AG04450 (cell line): ENCODE results near the gene LEMD2. TPM values are rescaled to one million over a fixed set of nuclear protein-coding genes. Genes with fewer than 3 reads are reported as not detected.

ENCODE experiments used
- CTCF ChIA-PET: fragments of 300-600, 350-600 bp; formaldehyde crosslinking; extraction: SDS; loops from one replicate; lab custom pipeline; 2022; ENCODE audit warnings: antibody characterized with exemption, inconsistent platforms; lab: Charles Lee
- POLR2A ChIA-PET: fragments of 350-600 bp; formaldehyde crosslinking; extraction: SDS; loops from one replicate; lab custom pipeline; 2021; ENCODE audit warnings: antibody characterized with exemption, inconsistent platforms; lab: Yijun Ruan, JAX
- DNase-seq: peaks from one replicate; pipeline ENCODE4 v3.0.0-alpha.2; 2011; ENCODE audit warnings: low read depth, low spot score
- H3K27ac ChIP-seq: one replicate; pipeline ENCODE4 v1.5.1; 2012; ENCODE audit warnings: low read depth, low read length, control low read depth
- H3K27me3 ChIP-seq: one replicate; pipeline ENCODE4 v1.6.0; 2012; ENCODE audit warnings: low read length; ENCODE audit not compliant: control insufficient read depth, insufficient read depth
- H3K4me3 ChIP-seq: 2 replicates; pipeline ENCODE4 v1.5.1; 2011; ENCODE audit warnings: mild to moderate bottlenecking, low read depth, low read length, control low read depth
- H3K9me3 ChIP-seq: 2 replicates; pipeline ENCODE4 v1.5.1; 2012; ENCODE audit warnings: low read length; ENCODE audit not compliant: control insufficient read depth, insufficient read depth
- CTCF ChIP-seq: IDR thresholded peaks from 2 replicates; pipeline ENCODE4 v1.5.1; 2011; ENCODE audit warnings: low read depth, low read length, control low read depth, inconsistent platforms
- polyA minus RNA-seq: library from RNA; depleted of rRNA, polyadenylated mRNA; stranded (reverse); fragments of >200 nt; gene quantifications from 2 replicates; pipeline ENCODE4 v1.2.3, GENCODE V29; 2011; rRNA and poly(A)+ RNA removed
- polyA plus RNA-seq: library from polyadenylated mRNA; depleted of rRNA; stranded (reverse); fragments of >200 nt; gene quantifications from 2 replicates; pipeline ENCODE4 v1.2.3, GENCODE V29; 2011; rRNA removed

LEMD2 gene
- polyA plus RNA-seq (47.4 and 53.9 TPM in 2 replicates), polyA minus RNA-seq (47.0 and 48.2 TPM in 2 replicates)

- ChIA-PET POLR2A (interaction anchor here (0.6 to 1.4 kb wide), 4 partner anchors 12 to 51 kb away, joined by 3 to 4 read pairs (median 4); no protein-coding TSS in a partner anchor), CTCF (interaction anchor here (1.6 to 5.5 kb wide), 2 partner anchors 16 to 239 kb away, joined by 6 to 31 read pairs; no protein-coding TSS in a partner anchor)
- TF ChIP-seq CTCF = no peak
Observed at GRCh38 chr6:33788694-33789549, at the start of gene LEMD2. Gene LEMD2, minus strand, starts transcription at chr6:33789130. Its CDS starts 14 bp downstream, at chr6:33789116.

GRCh38 chr6:33837971-33838665 is 49.2 kb upstream of the LEMD2 start:
- Histone ChIP-seq H3K4me3 (no peak overlapping the region), H3K27ac (peak overlapping the region; percentile 42), H3K9me3 (peaks cover 5% of the 10 kb centered on the region), H3K27me3 (no peaks in the 10 kb centered on the region)
- ChIA-PET POLR2A (no interaction called here), CTCF (interaction anchor here (1.7 to 2.2 kb wide), 2 partner anchors 12 to 14 kb away, joined by 6 read pairs; no protein-coding TSS in a partner anchor)
- TF ChIP-seq CTCF = no peak
- peak; percentile 16 for DNase-seq

More at GRCh38 chr6:33788694-33789549, at the start of gene LEMD2:
- Histone ChIP-seq H3K9me3 (peaks cover 3% of the 10 kb centered on the region; the same call in 1 of the 2 replicates), H3K27ac (peak within 1 kb of the TSS; percentile 89), H3K4me3 (peak within 1 kb of the TSS; percentile 69), H3K27me3 (peaks cover 9% of the 10 kb centered on the region)
- DNase-seq = peak; percentile 84

- ChIA-PET CTCF (interaction anchor here (1.3 kb wide), 1 partner anchor 93 kb away, joined by 4 read pairs; no protein-coding TSS in a partner anchor), POLR2A (no interaction called here)
- H3K27me3 ChIP-seq = no peaks in the 10 kb centered on the region
- no peak overlapping the region for H3K4me3 ChIP-seq
- DNase-seq = no peak
- H3K27ac ChIP-seq = no peak overlapping the region
- no peak for TF ChIP-seq CTCF
- peaks cover 5% of the 10 kb centered on the region for H3K9me3 ChIP-seq
Observed at GRCh38 chr6:33836806-33837469, 48.0 kb upstream of the LEMD2 start.

- peaks cover 14% of the 10 kb centered on the region for H3K27me3 ChIP-seq
- no peak overlapping the region for H3K4me3 ChIP-seq
- no peak overlapping the region for H3K27ac ChIP-seq
- CTCF ChIA-PET = no interaction called here
- POLR2A ChIA-PET = no interaction called here
- H3K9me3 ChIP-seq = peaks cover 5% of the 10 kb centered on the region
- no peak for DNase-seq
- no peak for TF ChIP-seq CTCF
Observed at GRCh38 chr6:33834401-33835392, 45.8 kb upstream of the LEMD2 start.
